DMS153 treated with DMSO at 0.1 percent for 48 hours (cell line): ENCODE data around the gene PPT1.

Source experiments
- DNase-seq: peaks from one replicate; lab custom pipeline; 2025; ENCODE audit not compliant: unreplicated experiment; lab: John Stamatoyannopoulos, UW

PPT1 gene

DNA sequence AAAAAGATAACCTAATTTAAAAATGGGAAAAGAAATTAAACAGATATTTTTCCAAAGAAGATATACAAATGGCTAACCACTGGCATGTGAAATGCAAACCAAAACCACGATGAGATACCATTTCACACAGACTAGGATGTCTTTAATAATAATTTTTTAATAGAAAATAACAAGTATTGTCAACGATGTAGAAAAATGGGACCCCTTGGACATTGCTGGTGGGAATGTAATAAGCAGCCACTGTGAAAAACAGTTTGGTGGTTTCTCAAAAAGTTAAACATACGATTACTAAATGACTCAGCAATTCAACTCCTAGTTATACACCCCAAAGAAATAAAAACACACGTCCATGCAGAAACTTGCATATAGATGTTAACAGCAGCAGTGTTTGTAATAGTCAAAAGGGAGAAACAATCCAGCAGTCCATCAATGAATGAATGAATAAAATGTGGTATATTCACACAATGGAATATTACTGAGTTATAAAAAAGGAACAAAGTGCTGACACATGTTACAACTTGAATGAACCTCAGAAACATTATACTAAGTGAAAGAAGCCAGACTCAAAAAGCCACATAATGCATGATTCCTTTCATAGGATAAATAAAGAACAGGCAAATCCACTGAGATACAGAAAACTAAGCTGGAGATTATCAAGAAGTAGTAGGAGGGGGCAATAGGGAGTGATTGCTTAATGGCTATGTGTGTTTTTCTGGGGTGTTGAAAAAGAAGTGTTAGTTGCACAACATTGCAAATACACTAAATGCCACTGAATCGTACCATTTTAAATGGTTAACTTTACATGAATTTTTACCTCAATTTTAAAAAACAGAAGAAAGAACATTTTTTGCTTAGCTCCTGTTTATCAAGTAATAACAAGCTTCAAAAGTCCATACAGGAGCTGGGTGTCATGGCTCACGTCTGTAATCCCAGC, 4.1 kb downstream of the PPT1 start:
- DNase-seq = no peak

DNA sequence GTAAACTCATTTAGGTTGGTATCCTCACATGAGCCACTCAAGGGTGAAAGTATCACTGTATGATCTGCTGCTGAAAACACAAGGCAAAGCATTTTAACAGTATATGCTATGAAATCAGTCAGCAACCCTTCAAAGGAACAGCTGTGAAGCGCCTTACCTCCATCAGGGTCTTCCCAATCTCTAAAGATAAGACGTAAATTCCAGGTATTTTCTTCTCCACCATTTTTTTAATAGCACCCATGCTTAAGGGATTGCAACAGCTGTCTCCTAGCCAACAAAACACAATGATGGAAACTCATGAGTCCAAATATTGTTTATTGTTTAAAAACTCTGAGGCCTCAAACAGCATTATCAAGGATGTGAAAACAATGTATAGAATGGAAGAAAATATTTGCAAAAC, 4.8 kb downstream of the PPT1 start:
- no peak for DNase-seq

GRCh38 chr1:40090652-40091355, 6.2 kb downstream of the PPT1 start:
- no peak for DNase-seq

DNA sequence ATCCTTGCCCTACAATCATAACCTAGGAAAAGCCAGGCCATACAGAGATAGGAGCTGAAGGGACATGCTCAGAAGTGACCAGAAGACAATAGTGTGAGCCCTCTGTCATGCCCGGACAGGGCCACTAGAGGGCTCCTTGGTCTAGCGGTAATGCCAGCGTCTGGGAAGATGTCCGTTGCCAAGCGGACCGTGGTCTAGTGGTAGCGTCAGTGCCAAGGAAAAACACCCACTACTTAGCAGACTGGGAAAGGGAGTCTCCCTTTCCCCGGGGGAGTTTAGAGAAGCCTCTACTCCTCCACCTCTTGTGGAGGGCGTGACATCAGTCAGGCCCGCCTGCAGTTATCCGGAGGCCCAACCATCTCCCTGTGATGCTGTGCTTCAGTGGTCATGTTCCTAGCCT, 12.3 kb downstream of the PPT1 start:
- peak; percentile 63 for DNase-seq

DNA sequence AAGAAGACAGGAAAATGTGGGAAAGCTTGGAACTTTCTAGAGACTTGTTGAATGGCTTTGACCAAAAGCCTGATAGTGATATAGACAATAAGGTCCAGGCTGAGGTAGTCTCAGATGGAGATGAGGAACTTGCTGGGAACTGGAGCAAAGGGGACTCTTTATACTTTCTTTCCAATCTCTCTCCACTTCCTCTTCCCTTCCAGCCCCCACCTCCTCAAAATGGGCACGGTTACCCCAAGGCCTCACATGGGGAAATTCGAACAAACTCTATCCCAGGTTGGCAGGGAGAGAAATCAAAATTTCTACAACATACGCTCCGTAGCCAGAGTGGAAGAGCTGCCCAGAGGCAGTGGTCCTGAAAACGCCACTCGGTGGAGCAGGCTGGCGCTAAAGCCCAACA, 15.2 kb downstream of the PPT1 start:
- DNase-seq = no peak

DNA sequence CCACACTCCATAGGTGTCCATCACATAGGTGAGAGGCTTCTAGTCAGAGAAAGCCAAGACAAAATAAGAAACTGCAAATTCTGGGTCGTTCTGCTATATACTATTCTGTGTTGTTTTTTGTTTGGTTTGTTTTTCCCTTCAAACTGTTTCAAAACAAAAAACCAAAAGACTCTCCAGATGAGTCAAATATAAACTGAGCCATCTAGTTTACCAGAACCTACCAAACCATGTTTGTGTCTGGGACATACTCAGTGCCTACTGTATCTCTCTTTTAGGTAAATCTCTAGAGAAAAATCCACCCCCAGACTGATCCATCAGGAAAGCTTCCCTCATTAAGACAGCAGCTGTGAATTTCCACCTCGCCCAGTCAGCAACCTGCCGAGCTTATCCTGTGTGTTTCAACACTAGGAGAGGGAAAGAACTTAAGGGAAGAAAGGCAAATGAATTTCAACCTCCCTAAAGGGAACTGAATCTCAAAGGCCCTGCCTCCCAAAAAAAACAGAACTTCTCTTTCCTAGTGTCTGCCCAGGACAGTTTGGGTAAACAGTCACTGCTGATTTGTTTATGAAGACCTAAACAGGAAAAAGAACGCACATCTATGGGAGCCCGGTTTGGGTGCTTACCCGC, 17.2 kb downstream of the PPT1 start:
- DNase-seq = no peak

DNA sequence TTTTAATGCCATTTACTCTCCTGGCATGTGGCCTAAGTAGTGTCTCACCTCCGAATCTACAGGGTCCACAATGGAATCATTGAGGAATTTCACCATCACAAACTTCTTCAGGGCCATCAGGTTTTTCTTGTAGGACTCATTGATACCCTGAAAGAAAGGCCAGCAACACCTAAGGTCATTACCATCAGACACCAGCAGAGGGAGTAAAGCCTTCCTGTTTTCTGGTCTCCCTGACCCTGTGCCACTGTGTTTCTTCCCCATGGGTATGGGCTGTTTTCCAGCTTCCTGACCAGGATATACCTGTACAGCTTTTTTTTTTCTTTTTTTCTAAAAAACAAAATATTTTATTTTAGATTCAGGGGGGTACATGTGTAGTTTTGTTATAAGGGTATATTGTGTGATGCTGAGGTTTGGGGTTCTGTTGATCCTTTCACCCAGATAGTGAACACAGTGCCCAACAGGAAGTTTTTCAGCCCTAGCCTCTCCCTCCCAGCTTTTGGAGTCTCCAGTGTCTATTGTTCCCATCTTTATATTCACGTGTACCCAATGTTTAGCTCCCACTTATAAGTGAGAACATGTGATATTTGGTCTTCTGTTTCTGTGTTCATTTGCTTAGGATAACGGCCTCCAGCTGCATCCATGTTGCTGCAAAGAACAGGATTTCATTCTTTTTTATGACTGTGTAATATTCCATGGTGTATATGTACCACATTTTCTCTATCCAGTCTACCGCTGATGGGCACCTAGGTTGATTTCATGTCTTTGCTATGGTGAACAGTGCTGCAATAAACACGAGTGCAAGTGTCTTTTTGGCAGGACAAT, 18.3 kb downstream of the PPT1 start:
- peak; percentile 87 for DNase-seq

- no peak for DNase-seq
These were observed 20.1 kb downstream of the PPT1 start for GRCh38 chr1:40076895-40077312.

GRCh38 chr1:40075266-40075665, 21.8 kb downstream of the PPT1 start:
- no peak for DNase-seq

DNA sequence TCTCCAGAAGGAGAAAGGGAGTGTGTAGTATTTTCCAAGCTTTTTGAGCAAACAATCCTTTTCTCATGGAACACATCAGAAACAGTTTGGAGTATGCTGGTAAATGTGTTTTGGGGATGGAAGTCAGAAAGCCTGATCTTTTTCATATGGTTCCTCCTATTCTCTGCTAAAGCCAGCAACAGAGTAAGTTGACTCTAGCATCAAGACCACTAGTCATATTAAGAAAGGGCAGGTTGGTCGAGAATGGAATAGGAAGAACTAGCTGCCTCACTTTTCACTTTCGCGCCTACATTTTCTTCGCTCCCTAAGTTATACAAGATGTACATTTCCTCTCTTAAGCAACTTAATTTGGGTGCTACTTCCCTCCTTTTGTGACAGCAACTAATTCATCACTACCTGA, 24.0 kb downstream of the PPT1 start:
- no peak for DNase-seq

DNA sequence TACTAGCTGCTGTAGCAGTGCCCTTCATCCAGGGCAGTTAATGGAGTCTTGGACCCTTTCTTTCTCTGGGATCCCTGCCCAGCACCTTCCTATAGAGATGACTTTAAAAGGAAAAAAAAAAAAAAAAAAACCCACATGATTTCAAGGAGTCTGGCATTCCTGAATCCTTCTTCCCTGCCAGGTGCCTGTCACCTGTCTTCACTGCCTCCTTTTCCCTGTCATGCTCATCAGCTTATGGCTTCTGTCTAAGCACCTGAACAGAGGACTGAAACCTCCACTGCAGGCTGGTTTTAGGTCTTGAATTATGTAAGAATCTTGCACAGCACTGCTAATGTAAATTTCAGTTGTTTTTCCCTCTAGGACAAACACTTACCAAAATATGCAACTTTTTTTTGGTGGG, 24.9 kb downstream of the PPT1 start:
- no peak for DNase-seq

DNA sequence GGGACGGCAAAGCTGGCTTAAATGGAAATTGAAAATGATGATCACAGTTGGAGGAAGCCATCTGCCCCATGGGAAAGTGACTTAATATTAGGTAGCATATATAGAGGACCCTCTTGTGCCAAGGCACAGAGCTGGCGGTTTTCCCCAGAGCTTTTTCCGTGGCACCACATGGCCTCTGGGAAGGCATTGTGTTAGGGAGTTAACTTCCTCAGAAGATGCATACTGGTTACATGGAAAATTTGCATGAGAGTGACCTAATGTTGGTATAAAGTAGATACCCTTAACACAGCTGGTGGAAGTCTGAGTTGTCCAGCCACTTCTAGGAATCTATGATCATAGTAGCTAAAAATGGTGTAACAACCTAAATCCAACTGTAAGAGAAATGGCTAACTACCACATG, 29.2 kb downstream of the PPT1 start:
- no peak for DNase-seq

DNA sequence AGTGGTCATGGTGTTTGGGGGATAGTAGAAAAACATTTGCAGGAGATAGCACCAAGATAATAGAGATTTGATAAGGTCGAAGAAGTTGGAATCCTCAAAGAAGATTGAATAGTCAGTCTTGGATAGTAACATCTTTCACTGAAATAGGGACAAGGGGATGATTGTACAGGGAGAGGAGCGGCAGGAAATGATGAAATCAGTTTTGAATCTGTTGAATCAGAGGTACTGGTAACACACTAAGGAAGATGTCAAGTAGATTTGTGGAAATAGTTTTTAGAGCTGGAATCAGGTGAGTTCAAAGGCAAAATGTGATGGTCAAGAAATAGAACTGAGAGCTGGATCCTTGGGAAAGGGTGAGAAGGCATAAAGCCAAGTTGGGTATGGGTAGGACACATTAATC, 30.0 kb downstream of the PPT1 start:
- DNase-seq = no peak

- no peak for DNase-seq
These were observed 32.1 kb downstream of the PPT1 start for GRCh38 chr1:40064797-40065499.

GRCh38 chr1:40059960-40060750, 36.9 kb downstream of the PPT1 start:
- DNase-seq = no peak

- no peak for DNase-seq
These were observed 37.6 kb downstream of the PPT1 start for GRCh38 chr1:40059338-40059959.

DNA sequence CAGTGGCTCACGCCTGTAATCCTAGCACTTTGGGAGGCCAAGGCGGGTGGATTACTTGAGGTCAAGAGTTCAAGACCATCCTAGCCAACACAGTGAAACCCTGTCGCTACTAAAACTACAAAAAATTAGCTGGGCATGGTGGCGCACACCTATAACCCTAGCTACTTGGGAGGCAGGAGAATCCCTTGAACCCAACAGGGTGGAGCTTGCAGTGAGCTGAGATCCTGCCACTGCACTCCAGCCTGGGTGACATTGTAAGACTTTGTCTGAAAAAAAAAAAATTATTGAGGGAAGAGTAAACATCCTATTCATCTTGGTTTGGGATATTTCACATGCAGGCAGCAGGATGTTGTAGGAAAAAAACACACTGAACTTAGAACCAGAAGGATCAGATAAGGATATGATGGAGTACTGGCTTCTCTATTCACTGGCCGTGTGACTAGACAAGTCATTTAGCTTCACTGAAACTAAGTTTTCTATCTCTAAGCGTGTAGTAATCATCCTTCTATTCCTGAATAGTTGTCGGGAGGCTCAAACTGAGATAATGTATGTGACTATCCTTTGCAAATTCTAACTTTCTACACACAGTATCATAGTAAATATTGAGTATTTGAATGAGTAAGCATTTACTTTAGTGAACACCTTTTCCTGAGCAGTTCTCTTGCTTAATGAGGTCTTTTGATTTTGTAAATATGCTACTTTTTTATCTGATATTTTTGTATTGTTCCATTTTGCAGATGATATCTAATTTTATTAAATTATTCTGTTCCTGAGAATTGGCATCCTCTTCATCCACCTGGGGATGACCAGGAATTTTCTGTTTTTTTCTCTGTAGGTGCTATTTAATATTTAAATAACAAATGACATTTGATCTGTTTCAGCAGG, 38.4 kb downstream of the PPT1 start:
- no peak for DNase-seq

GRCh38 chr1:40058097-40058452, 39.0 kb downstream of the PPT1 start:
- DNase-seq = no peak
